ENCODE data around the gene ZNF486.
"Not testable (repeated sequence)": the region's sequence is repeated elsewhere in the genome, so short reads cannot be mapped to it uniquely, and the experiment has no call there.

Gene ZNF486

DNA sequence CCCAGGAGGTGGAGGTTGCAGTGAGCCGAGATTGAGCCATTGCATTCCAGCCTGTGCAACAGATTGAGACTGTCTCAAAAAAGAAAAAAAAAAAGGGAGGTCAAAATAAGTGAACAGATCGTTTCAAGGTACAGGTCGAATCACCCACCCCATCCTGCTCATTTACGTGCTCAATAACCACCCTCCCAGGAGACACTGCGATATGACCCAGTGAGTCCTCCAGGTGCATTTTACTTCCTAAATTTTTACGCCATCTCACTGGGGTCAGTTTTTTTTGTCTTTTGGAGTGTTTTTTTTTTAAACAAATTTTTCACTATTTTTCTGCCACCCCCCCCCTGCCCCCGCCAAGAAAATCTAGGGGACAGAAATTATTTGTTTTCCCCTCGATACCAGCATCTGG lies 68.1 kb downstream of the ZNF486 start:
- DNase-seq: no peak

GRCh38 chr19:20237773-20238623 lies 71.0 kb downstream of the ZNF486 start:
- peak; percentile 94 for DNase-seq

- DNase-seq: no peak
These were observed 76.6 kb downstream of the ZNF486 start for GRCh38 chr19:20243629-20244028.

DNA sequence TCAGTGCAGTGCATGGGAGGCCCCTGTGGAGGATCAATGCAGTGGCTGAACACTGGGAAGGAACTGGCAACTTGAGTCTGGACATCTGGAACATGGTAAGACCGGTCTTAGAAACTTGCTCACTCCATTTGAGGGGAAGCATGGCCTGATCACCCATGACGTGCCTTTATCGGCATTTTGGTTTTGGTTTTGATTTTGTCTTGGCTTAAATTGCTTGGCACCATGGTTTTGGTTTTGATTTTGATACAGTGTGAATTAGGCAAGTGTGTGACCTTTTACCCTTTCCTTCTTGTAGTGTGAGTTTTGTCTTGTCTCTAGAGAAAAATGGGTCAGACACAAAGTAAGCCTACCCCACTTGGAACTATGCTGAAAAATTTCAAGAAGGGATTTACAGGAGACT lies 77.3 kb downstream of the ZNF486 start:
- no peak for DNase-seq

DNA sequence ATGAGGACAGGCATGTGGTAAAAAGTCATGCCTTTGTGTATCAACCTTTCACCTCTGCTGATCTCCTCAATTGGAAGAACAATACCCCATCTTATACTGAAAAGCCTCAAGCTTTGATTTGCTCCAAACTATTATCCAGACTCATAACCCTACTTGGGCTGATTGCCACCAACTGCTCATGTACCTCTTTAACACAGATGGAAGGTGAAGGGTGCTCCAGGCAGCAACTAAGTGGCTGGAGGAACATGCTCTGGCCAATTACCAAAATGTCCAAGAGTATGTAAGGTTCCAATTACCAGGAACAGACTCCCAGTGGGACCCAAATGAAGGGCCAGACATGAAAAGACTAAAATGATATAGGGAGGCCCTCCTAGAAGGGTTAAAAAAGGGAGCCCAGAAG lies 78.3 kb downstream of the ZNF486 start:
- no peak for DNase-seq

GRCh38 chr19:20247016-20247683 lies 80.1 kb downstream of the ZNF486 start:
- DNase-seq: no peak

GRCh38 chr19:20248258-20248657 lies 81.2 kb downstream of the ZNF486 start:
- DNase-seq: not testable (repeated sequence)
